Hepatocyte (in vitro differentiated cells): ENCODE results near the gene SH3BP4.

Source experiments
- CTCF ChIP-seq: fragments of 200-600 bp; sonication (generic); IDR thresholded peaks from 2 replicates; pipeline ENCODE4 v1.5.1; 2016; ENCODE audit warnings: antibody characterized with exemption, mild to moderate bottlenecking; ENCODE audit not compliant: poor library complexity
- EZH2 ChIP-seq: fragments of 200-600 bp; sonication (generic); IDR thresholded peaks from 2 replicates; pipeline ENCODE4 v1.6.1; 2016; ENCODE audit warnings: antibody characterized with exemption, mild to moderate bottlenecking, borderline replicate concordance
- EZH2phosphoT487 ChIP-seq: fragments of 200-600 bp; sonication (generic); IDR thresholded peaks from one replicate; pipeline ENCODE4 v1.6.1; 2018; ENCODE audit warnings: antibody characterized with exemption, mild to moderate bottlenecking, low read depth, moderate library complexity; ENCODE audit not compliant: unreplicated experiment, severe bottlenecking

GRCh38 chr2:234967870-234968208, 16.0 kb downstream of the SH3BP4 start:
- TF ChIP-seq CTCF, result no peak
- TF ChIP-seq EZH2, result no peak
- TF ChIP-seq EZH2phosphoT487, result no peak
